K562 (cell line): Measurements from ENCODE around the gene IER3IP1.

Source experiments
- NFIC ChIP-seq: fragments of 450-650 bp; IDR thresholded peaks from 2 replicates; pipeline ENCODE4 v1.6.1; 2017; ENCODE audit warnings: mild to moderate bottlenecking, inconsistent platforms
- POU5F1 ChIP-seq: fragments of 150-350 bp; IDR thresholded peaks from 2 replicates; pipeline ENCODE4 v1.6.1; 2014; ENCODE audit warnings: borderline replicate concordance, low read length, low read depth, mild to moderate bottlenecking; ENCODE audit not compliant: partially characterized antibody
- TF ChIP-seq, protein P1 (sequence below): sonication (generic); formaldehyde crosslinking; IDR thresholded peaks from 2 replicates; pipeline ENCODE4 v1.9.0; 2022; ENCODE audit warnings: mild to moderate bottlenecking, missing genetic modification reagents

- TF ChIP-seq, protein P1, sequence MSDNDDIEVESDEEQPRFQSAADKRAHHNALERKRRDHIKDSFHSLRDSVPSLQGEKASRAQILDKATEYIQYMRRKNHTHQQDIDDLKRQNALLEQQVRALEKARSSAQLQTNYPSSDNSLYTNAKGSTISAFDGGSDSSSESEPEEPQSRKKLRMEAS, result no peak
- TF ChIP-seq POU5F1 (no peak), NFIC (no peak)
Measured at GRCh38 chr18:47149457-47150028, 26.6 kb downstream of the IER3IP1 start.
